Hepatocyte (in vitro differentiated cells): ENCODE data around the gene SULT1A3.

Source experiments
- CTCF ChIP-seq: fragments of 200-600 bp; sonication (generic); IDR thresholded peaks from 2 replicates; pipeline ENCODE4 v1.5.1; 2016; ENCODE audit warnings: antibody characterized with exemption, mild to moderate bottlenecking; ENCODE audit not compliant: poor library complexity
- EZH2 ChIP-seq: fragments of 200-600 bp; sonication (generic); IDR thresholded peaks from 2 replicates; pipeline ENCODE4 v1.6.1; 2016; ENCODE audit warnings: antibody characterized with exemption, mild to moderate bottlenecking, borderline replicate concordance

GRCh38 chr16:30187556-30187865, 11.5 kb upstream of the SULT1A3 start:
- TF ChIP-seq CTCF (no peak), EZH2 (no peak)
